HEK293T (cell line): ENCODE results near the gene PRSS50.

Experiments
- ARNT ChIP-seq: fragments of 450-650 bp; IDR thresholded peaks from 2 replicates; pipeline ENCODE4 v1.6.1; 2017; ENCODE audit warnings: mild to moderate bottlenecking
- BHLHE40 ChIP-seq: fragments of 450-650 bp; IDR thresholded peaks from 2 replicates; pipeline ENCODE4 v1.6.1; 2016; ENCODE audit warnings: mild to moderate bottlenecking, moderate library complexity, borderline replicate concordance
- FOXA1 ChIP-seq: fragments of 450-650 bp; IDR thresholded peaks from 2 replicates; pipeline ENCODE4 v1.6.1; 2016; ENCODE audit warnings: mild to moderate bottlenecking
- FOXM1 ChIP-seq: fragments of 450-650 bp; IDR thresholded peaks from 2 replicates; pipeline ENCODE4 v1.6.1; 2017; ENCODE audit warnings: mild to moderate bottlenecking, borderline replicate concordance
- L3MBTL2 ChIP-seq: fragments of 450-650 bp; conservative IDR thresholded peaks from 2 replicates; pipeline ENCODE4 v1.6.1; 2016; ENCODE audit warnings: mild to moderate bottlenecking
- NFRKB ChIP-seq: fragments of 450-650 bp; IDR thresholded peaks from 2 replicates; pipeline ENCODE4 v1.6.1; 2016; ENCODE audit warnings: mild to moderate bottlenecking, moderate library complexity
- SUZ12 ChIP-seq: fragments of 450-650 bp; IDR thresholded peaks from 2 replicates; pipeline ENCODE4 v1.6.1; 2016; ENCODE audit warnings: mild to moderate bottlenecking
- ZNF384 ChIP-seq: fragments of 450-650 bp; IDR thresholded peaks from 2 replicates; pipeline ENCODE4 v1.6.1; 2016

- TF ChIP-seq BHLHE40 = no peak
- TF ChIP-seq FOXM1 = no peak
- TF ChIP-seq NFRKB = no peak
- no peak for TF ChIP-seq L3MBTL2
- no peak for TF ChIP-seq ZNF384
- TF ChIP-seq SUZ12 = no peak
- TF ChIP-seq ARNT = no peak
- TF ChIP-seq FOXA1 = no peak
Measured at GRCh38 chr3:46664188-46664970, 53.3 kb downstream of the PRSS50 start.
